DOHH2 (cell line): ENCODE results near the gene FMO1.
"Not testable (repeated sequence)": the region's sequence is repeated elsewhere in the genome, so short reads cannot be mapped to it uniquely, and the experiment has no call there.

ENCODE experiments used
- H3F3A ChIP-seq: fragments of 200-600 bp; sonication (generic), shearing (Covaris generic); 2 replicates; pipeline ENCODE4 v1.6.0; 2016; ENCODE audit warnings: antibody characterized with exemption, mild to moderate bottlenecking; ENCODE audit not compliant: control insufficient read depth, insufficient read depth
- H3K27ac ChIP-seq: fragments of 200-600 bp; sonication (generic); 2 replicates; pipeline ENCODE4 v1.5.1; 2014; ENCODE audit warnings: low read depth, mild to moderate bottlenecking, low read length, moderate library complexity
- H3K27me3 ChIP-seq: fragments of 200-600 bp; sonication (generic); 2 replicates; pipeline ENCODE4 v1.6.1; 2014; ENCODE audit warnings: mild to moderate bottlenecking, low read length, mixed read lengths; ENCODE audit not compliant: control insufficient read depth
- H3K36me3 ChIP-seq: fragments of 200-600 bp; sonication (generic); 2 replicates; pipeline ENCODE4 v1.6.1; 2014; ENCODE audit warnings: mild to moderate bottlenecking, low read length, moderate library complexity, mixed read lengths; ENCODE audit not compliant: control insufficient read depth
- H3K4me1 ChIP-seq: fragments of 200-600 bp; sonication (generic); 2 replicates; pipeline ENCODE4 v1.6.1; 2014; ENCODE audit warnings: mild to moderate bottlenecking, low read length, mixed read lengths; ENCODE audit not compliant: control insufficient read depth
- H3K4me2 ChIP-seq: fragments of 200-600 bp; sonication (generic); 2 replicates; pipeline ENCODE4 v1.6.0; 2014; ENCODE audit warnings: mild to moderate bottlenecking, low read length, moderate library complexity
- H3K4me3 ChIP-seq: fragments of 200-600 bp; sonication (generic); 2 replicates; pipeline ENCODE4 v1.5.1; 2014; ENCODE audit warnings: mild to moderate bottlenecking, low read length, mixed read lengths
- H3K79me2 ChIP-seq: fragments of 200-600 bp; sonication (generic); 2 replicates; pipeline ENCODE4 v1.6.1; 2014; ENCODE audit warnings: mild to moderate bottlenecking, low read length, mixed read lengths; ENCODE audit not compliant: control insufficient read depth
- H3K9me2 ChIP-seq: fragments of 200-600 bp; sonication (generic); replicated peaks from 2 replicates; pipeline ENCODE4 v1.6.1; 2014; ENCODE audit warnings: mild to moderate bottlenecking, low read length, mixed read lengths; ENCODE audit not compliant: control insufficient read depth
- H3K9me3 ChIP-seq: fragments of 200-600 bp; sonication (generic); 2 replicates; pipeline ENCODE4 v1.6.1; 2014; ENCODE audit warnings: antibody characterized with exemption, low read length, mixed read lengths; ENCODE audit not compliant: control insufficient read depth, insufficient read depth
- H4K20me1 ChIP-seq: fragments of 200-600 bp; sonication (generic); 2 replicates; pipeline ENCODE4 v1.6.0; 2014; ENCODE audit warnings: low read depth, mild to moderate bottlenecking, antibody characterized with exemption, low read length, moderate library complexity; ENCODE audit not compliant: control insufficient read depth, insufficient read depth
- CTCF ChIP-seq: fragments of 200-600 bp; sonication (generic); IDR thresholded peaks from one replicate; pipeline ENCODE4 v1.5.1; 2014; ENCODE audit warnings: antibody characterized with exemption, mild to moderate bottlenecking, low read depth, low read length; ENCODE audit not compliant: poor library complexity, severe bottlenecking
- EZH2phosphoT487 ChIP-seq: fragments of 200-600 bp; sonication (generic); IDR thresholded peaks from 2 replicates; pipeline ENCODE4 v1.6.1; 2017; ENCODE audit warnings: borderline replicate concordance, mild to moderate bottlenecking, antibody characterized with exemption, low read length, moderate library complexity, mixed read lengths

Gene FMO1

GRCh38 chr1:171286032-171286705 is 37.9 kb downstream of the FMO1 start:
- Histone ChIP-seq H3K4me3 (no peak overlapping the region), H3K27me3 (no peaks in the 10 kb centered on the region), H3K79me2 (no peaks in the 10 kb centered on the region), H4K20me1 (no peaks in the 10 kb centered on the region), H3F3A (no peaks in the 10 kb centered on the region), H3K27ac (no peak overlapping the region), H3K9me2 (no peaks in the 10 kb centered on the region), H3K4me2 (no peak overlapping the region), H3K4me1 (no peaks in the 10 kb centered on the region; the same call in 1 of the 2 replicates), H3K36me3 (no peaks in the 10 kb centered on the region), H3K9me3 (no peaks in the 10 kb centered on the region)
- TF ChIP-seq EZH2phosphoT487 (no peak), CTCF (no peak)

- H4K20me1 ChIP-seq = no peaks in the 10 kb centered on the region
- H3K4me1 ChIP-seq = no peaks in the 10 kb centered on the region; the same call in 1 of the 2 replicates
- H3K36me3 ChIP-seq = no peaks in the 10 kb centered on the region
- H3K4me2 ChIP-seq = no peak overlapping the region
- H3K27me3 ChIP-seq = no peaks in the 10 kb centered on the region
- no peaks in the 10 kb centered on the region for H3K9me2 ChIP-seq
- no peaks in the 10 kb centered on the region for H3F3A ChIP-seq
- no peak overlapping the region for H3K4me3 ChIP-seq
- no peak overlapping the region for H3K27ac ChIP-seq
- H3K9me3 ChIP-seq = no peaks in the 10 kb centered on the region
- TF ChIP-seq CTCF (no peak), EZH2phosphoT487 (no peak)
- H3K79me2 ChIP-seq = no peaks in the 10 kb centered on the region
Observed at GRCh38 chr1:171290621-171291020, 42.3 kb downstream of the FMO1 start.

- Histone ChIP-seq H3K79me2 (no peaks in the 10 kb centered on the region), H3K9me2 (no peaks in the 10 kb centered on the region), H3F3A (no peaks in the 10 kb centered on the region), H3K4me1 (no peaks in the 10 kb centered on the region), H4K20me1 (no peaks in the 10 kb centered on the region), H3K27ac (no peak overlapping the region), H3K27me3 (no peaks in the 10 kb centered on the region), H3K4me3 (no peak overlapping the region), H3K4me2 (no peak overlapping the region), H3K36me3 (no peaks in the 10 kb centered on the region), H3K9me3 (no peaks in the 10 kb centered on the region)
- TF ChIP-seq EZH2phosphoT487 = no peak
- TF ChIP-seq CTCF = no peak
Observed at GRCh38 chr1:171292799-171293198, 44.5 kb downstream of the FMO1 start.

- H3K4me2 ChIP-seq, H3K4me3 ChIP-seq, H3K27me3 ChIP-seq, H4K20me1 ChIP-seq, H3K36me3 ChIP-seq, H3K27ac ChIP-seq, H3F3A ChIP-seq, H3K9me2 ChIP-seq, H3K79me2 ChIP-seq, H3K4me1 ChIP-seq: not testable (repeated sequence)
- H3K9me3 ChIP-seq = peaks cover 12% of the 10 kb centered on the region; the same call in 1 of the 2 replicates
Observed at GRCh38 chr1:171295383-171295782, 47.1 kb downstream of the FMO1 start.
